ENCODE data around the gene RASGRF2.

- TF ChIP-seq TARDBP (IDR thresholded peaks at IDR 0.05), result no peak
- no peak for TF ChIP-seq L3MBTL2 (conservative IDR thresholded peaks at IDR 0.05)
- no peak for TF ChIP-seq BHLHE40 (IDR thresholded peaks at IDR 0.05; ENCODE audit: borderline replicate concordance)
- no peak for TF ChIP-seq SUZ12 (IDR thresholded peaks at IDR 0.05)
- no peak for TF ChIP-seq SP1 (IDR thresholded peaks at IDR 0.05)
- TF ChIP-seq LEF1 (IDR thresholded peaks at IDR 0.05; ENCODE audit: borderline replicate concordance), result no peak
- TF ChIP-seq HDGF (IDR thresholded peaks at IDR 0.05; ENCODE audit: borderline replicate concordance), result no peak
- no peak for TF ChIP-seq ELF4 (IDR thresholded peaks at IDR 0.05)
- no peak for TF ChIP-seq ZNF384 (IDR thresholded peaks at IDR 0.05)
- no peak for TF ChIP-seq FOXK2 (IDR thresholded peaks at IDR 0.05)
- TF ChIP-seq ARNT (IDR thresholded peaks at IDR 0.05), result no peak
- no peak for TF ChIP-seq FOXM1 (IDR thresholded peaks at IDR 0.05; ENCODE audit: borderline replicate concordance)
- no peak for TF ChIP-seq NFRKB (IDR thresholded peaks at IDR 0.05)
- no peak for TF ChIP-seq CTBP1 (IDR thresholded peaks at IDR 0.05; ENCODE audit: borderline replicate concordance)
Observed at GRCh38 chr5:81234801-81235200, 274.6 kb downstream of the RASGRF2 start.

Measured in HEK293T (cell line).